OCI-LY3 (cell line): Measurements from ENCODE around the gene ITGB6.

Experiments
- H2AFZ ChIP-seq: fragments of 200-600, 300-600 bp; shearing (Covaris generic); 2 replicates; pipeline ENCODE4 v1.6.0; 2014; ENCODE audit warnings: antibody characterized with exemption, low read depth, low read length
- H3K27ac ChIP-seq: fragments of 200-600, 300-600 bp; sonication (generic); 2 replicates; pipeline ENCODE4 v1.5.1; 2014; ENCODE audit warnings: mild to moderate bottlenecking, low read length, moderate library complexity, mixed read lengths
- H3K27me3 ChIP-seq: fragments of 200-600, 300-600 bp; sonication (generic); 2 replicates; pipeline ENCODE4 v1.6.1; 2014; ENCODE audit warnings: low read depth, low read length, mixed read lengths
- H3K36me3 ChIP-seq: fragments of 200-600, 300-600 bp; sonication (generic); replicated peaks from 2 replicates; pipeline ENCODE3; 2014; ENCODE audit warnings: low read depth, low read length, mixed read lengths
- H3K4me1 ChIP-seq: fragments of 300-600, 200-600 bp; sonication (generic); 2 replicates; pipeline ENCODE4 v1.6.1; 2014; ENCODE audit warnings: low read length, mixed read lengths
- H3K4me2 ChIP-seq: fragments of 200-600, 300-600 bp; sonication (generic); 2 replicates; pipeline ENCODE4 v1.6.1; 2014; ENCODE audit warnings: low read length, mixed read lengths
- H3K4me3 ChIP-seq: fragments of 300-600, 200-600 bp; sonication (generic); 2 replicates; pipeline ENCODE4 v1.5.1; 2014; ENCODE audit warnings: antibody characterized with exemption, mild to moderate bottlenecking, low read length, moderate library complexity
- H3K79me2 ChIP-seq: fragments of 300-600, 200-600 bp; shearing (Covaris generic); 2 replicates; pipeline ENCODE4 v1.6.1; 2014; ENCODE audit warnings: mild to moderate bottlenecking, low read length, mixed read lengths
- H3K9ac ChIP-seq: fragments of 300-600, 200-600 bp; shearing (Covaris generic); 2 replicates; pipeline ENCODE4 v1.6.0; 2014; ENCODE audit warnings: mild to moderate bottlenecking, low read length, moderate library complexity
- H3K9me3 ChIP-seq: fragments of 200-600, 300-600 bp; shearing (Covaris generic); 2 replicates; pipeline ENCODE4 v1.6.1; 2014; ENCODE audit warnings: low read length, mixed read lengths; ENCODE audit not compliant: insufficient read depth
- H4K20me1 ChIP-seq: fragments of 200-600, 300-600 bp; sonication (generic); 2 replicates; pipeline ENCODE4 v1.6.1; 2016; ENCODE audit warnings: low read length, mixed read lengths; ENCODE audit not compliant: insufficient read depth
- CTCF ChIP-seq: fragments of 200-600, 300-600 bp; sonication (generic); IDR thresholded peaks from 2 replicates; pipeline ENCODE4 v1.5.1; 2014; ENCODE audit warnings: antibody characterized with exemption, low read length, low read depth
- EZH2phosphoT487 ChIP-seq: fragments of 200-600 bp; shearing (Covaris generic); IDR thresholded peaks from 2 replicates; pipeline ENCODE4 v1.6.1; 2018; ENCODE audit warnings: antibody characterized with exemption, mixed run types, low read depth

Gene ITGB6

DNA sequence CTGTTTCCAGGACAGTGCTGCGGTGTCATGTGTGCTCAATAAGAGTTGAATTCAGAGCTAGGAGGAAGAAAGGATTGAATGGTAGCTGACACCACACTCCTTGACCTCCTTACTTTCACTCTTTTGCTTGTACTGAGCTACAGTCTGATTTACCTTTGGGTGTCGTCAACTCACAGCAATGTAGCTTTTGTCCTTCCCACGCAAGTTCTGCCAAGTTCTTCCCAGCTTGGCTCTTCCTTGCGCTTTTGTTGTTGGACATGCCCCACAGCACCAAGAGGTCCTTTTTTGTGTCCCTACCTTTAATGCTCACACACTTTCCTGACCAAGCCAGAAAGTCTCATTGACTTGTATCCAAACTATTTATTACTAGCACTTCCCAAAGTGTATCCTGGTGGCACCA, 38.3 kb upstream of the ITGB6 start:
- Histone ChIP-seq H4K20me1 (no peaks in the 10 kb centered on the region), H3K79me2 (no peaks in the 10 kb centered on the region), H3K4me3 (no peak overlapping the region), H3K9me3 (no peaks in the 10 kb centered on the region), H3K9ac (no peak overlapping the region), H2AFZ (no peak overlapping the region), H3K4me1 (no peaks in the 10 kb centered on the region), H3K27ac (no peak overlapping the region), H3K4me2 (no peak overlapping the region), H3K27me3 (0 out of 2 replicates have a peak, but pooled peaks cover 18% of the 10 kb centered on the region), H3K36me3 (no peaks in the 10 kb centered on the region)
- no peak for TF ChIP-seq CTCF
- no peak for TF ChIP-seq EZH2phosphoT487

DNA sequence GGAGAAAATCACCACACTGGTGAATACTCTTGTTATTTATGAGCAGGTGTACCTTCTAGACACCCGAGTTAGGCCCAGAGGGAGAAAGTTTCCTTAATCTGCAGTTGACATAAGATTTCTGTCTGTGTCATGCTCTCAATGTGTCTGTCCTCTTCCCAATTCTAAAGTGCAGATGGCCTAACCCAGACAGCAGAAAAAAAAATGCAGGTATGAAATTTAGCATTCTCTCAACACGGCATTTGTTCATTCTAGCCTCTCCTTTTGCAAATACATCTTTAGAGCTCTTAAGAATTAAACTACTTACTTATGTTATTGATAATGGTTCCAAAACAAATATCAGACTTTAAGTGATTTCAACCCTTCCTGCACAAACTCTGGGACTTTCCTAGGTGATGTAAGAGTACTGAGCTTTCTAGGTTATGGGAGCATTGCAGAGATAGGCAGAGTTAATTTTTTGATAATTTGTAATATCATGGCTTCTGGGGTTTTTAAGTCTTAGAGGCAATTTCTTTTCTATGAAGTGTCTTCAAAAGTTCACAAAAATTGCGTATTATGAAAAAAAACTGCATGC, 32.9 kb upstream of the ITGB6 start:
- Histone ChIP-seq H3K27me3 (peaks cover 16% of the 10 kb centered on the region; the same call in 1 of the 2 replicates), H3K4me2 (no peak overlapping the region), H3K9ac (no peak overlapping the region), H3K4me3 (no peak overlapping the region), H3K36me3 (no peaks in the 10 kb centered on the region), H4K20me1 (no peaks in the 10 kb centered on the region), H2AFZ (no peak overlapping the region), H3K9me3 (no peaks in the 10 kb centered on the region), H3K27ac (no peak overlapping the region), H3K4me1 (peaks cover 17% of the 10 kb centered on the region), H3K79me2 (no peaks in the 10 kb centered on the region)
- TF ChIP-seq EZH2phosphoT487 (no peak), CTCF (no peak)

- Histone ChIP-seq H3K79me2 (no peaks in the 10 kb centered on the region), H3K4me3 (no peak overlapping the region), H3K27me3 (peaks cover 33% of the 10 kb centered on the region), H3K4me2 (no peak overlapping the region), H4K20me1 (no peaks in the 10 kb centered on the region), H3K9ac (no peak overlapping the region), H3K4me1 (peaks cover 39% of the 10 kb centered on the region), H3K9me3 (no peaks in the 10 kb centered on the region), H3K36me3 (no peaks in the 10 kb centered on the region), H2AFZ (no peak overlapping the region), H3K27ac (no peak overlapping the region)
- TF ChIP-seq CTCF, result no peak
- TF ChIP-seq EZH2phosphoT487, result no peak
Measured at GRCh38 chr2:160229591-160229990, 29.5 kb upstream of the ITGB6 start.

GRCh38 chr2:160228141-160228917, 28.3 kb upstream of the ITGB6 start:
- H3K36me3 ChIP-seq, result no peaks in the 10 kb centered on the region
- no peaks in the 10 kb centered on the region for H3K79me2 ChIP-seq
- peaks cover 34% of the 10 kb centered on the region for H3K27me3 ChIP-seq
- no peak overlapping the region for H3K4me2 ChIP-seq
- H3K4me1 ChIP-seq, result peaks cover 50% of the 10 kb centered on the region
- H3K27ac ChIP-seq, result no peak overlapping the region
- H4K20me1 ChIP-seq, result no peaks in the 10 kb centered on the region
- H2AFZ ChIP-seq, result no peak overlapping the region
- no peaks in the 10 kb centered on the region for H3K9me3 ChIP-seq
- TF ChIP-seq EZH2phosphoT487, result no peak
- H3K4me3 ChIP-seq, result no peak overlapping the region
- no peak overlapping the region for H3K9ac ChIP-seq
